SJSA1 (cell line): ENCODE data around the gene IFI27. TPM values are rescaled to one million over a fixed set of nuclear protein-coding genes. Genes with fewer than 3 reads are reported as not detected.

Source experiments
- DNase-seq, 2 experiments: peaks; one replicate each; pipeline ENCODE4 v3.0.0-alpha.2; 2015 to 2020; ENCODE audit warnings: low spot score in 2 of 2, low read depth in 1 of 2
- H3K27ac ChIP-seq: fragments of 250-450 bp; sonication (Bioruptor Pico); 2 replicates; pipeline ENCODE4 v1.5.1; 2020; ENCODE audit warnings: mild to moderate bottlenecking, moderate library complexity
- H3K27me3 ChIP-seq: fragments of 250-450 bp; sonication (Bioruptor Pico); replicated peaks from 2 replicates; pipeline ENCODE4 v1.5.1; 2020; ENCODE audit warnings: mild to moderate bottlenecking, moderate library complexity
- H3K36me3 ChIP-seq: fragments of 250-450 bp; sonication (Bioruptor Pico); 2 replicates; pipeline ENCODE4 v1.5.1; 2020; ENCODE audit warnings: mild to moderate bottlenecking
- H3K4me1 ChIP-seq: fragments of 250-450 bp; sonication (Bioruptor Pico); replicated peaks from 2 replicates; pipeline ENCODE4 v1.6.1; 2021; ENCODE audit warnings: mild to moderate bottlenecking
- H3K4me3 ChIP-seq: fragments of 250-450 bp; sonication (Bioruptor Pico); 2 replicates; pipeline ENCODE4 v1.5.1; 2020; ENCODE audit warnings: mild to moderate bottlenecking
- H3K9me3 ChIP-seq: fragments of 250-450 bp; sonication (Bioruptor Pico); replicated peaks from 2 replicates; pipeline ENCODE4 v1.5.1; 2020; ENCODE audit warnings: mild to moderate bottlenecking
- total RNA-seq: library from RNA; depleted of rRNA; stranded (reverse); fragments of >200 nt; shearing (Covaris generic); gene quantifications from 2 replicates; pipeline ENCODE4 v1.2.3, GENCODE V29; 2014; rRNA removed

Gene IFI27
- total RNA-seq, 1 experiment from 2014 or later, result 267 TPM

GRCh38 chr14:94161058-94161457, 50.5 kb downstream of the IFI27 start:
- no peaks in the 10 kb centered on the region for H3K27me3 ChIP-seq
- no peak for DNase-seq
- H3K36me3 ChIP-seq, result no peaks in the 10 kb centered on the region
- H3K4me1 ChIP-seq, result no peaks in the 10 kb centered on the region
- H3K9me3 ChIP-seq, result no peaks in the 10 kb centered on the region
- H3K27ac ChIP-seq, result no peak overlapping the region
- no peak overlapping the region for H3K4me3 ChIP-seq

DNA sequence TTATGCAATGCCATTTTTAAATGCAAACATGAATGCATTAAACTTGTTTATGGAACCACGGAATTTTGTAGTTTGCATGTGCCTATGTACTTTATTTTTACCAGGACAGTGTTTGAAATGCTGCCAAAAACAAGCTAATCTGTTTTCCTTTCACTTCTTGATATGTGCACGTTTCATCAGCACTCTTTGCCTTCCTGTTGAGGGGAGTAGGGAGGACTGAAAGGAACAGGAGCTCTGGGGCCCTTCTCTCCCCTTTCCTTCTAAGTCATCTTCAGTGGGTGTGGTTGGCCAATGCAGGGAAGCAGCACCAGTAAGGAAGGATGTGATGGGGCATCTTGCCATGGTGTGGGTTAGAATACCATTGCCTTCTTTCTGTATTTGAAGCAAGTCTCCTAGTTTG, 51.4 kb downstream of the IFI27 start:
- no peak overlapping the region for H3K27ac ChIP-seq
- H3K27me3 ChIP-seq, result no peaks in the 10 kb centered on the region
- no peak overlapping the region for H3K4me3 ChIP-seq
- H3K4me1 ChIP-seq, result no peaks in the 10 kb centered on the region
- no peak for DNase-seq
- H3K36me3 ChIP-seq, result no peaks in the 10 kb centered on the region
- H3K9me3 ChIP-seq, result no peaks in the 10 kb centered on the region

DNA sequence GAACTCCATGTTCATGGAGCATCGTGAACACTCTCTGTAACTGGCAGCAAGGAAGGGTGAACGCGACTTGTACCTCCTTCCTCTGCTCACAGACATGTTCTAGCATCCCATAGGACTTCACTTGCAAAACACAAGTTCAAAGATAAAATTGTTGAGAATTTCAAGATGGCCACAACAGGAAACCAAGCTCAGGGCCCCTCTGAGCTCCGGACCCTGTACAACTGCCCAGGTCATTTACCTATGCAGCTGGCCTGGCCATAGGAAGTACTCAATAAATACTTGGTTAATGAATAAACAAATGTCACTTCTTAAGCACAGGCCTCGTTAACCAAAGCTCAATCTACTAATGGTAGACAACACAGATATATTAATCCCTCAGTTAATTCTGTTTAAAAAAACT, 51.9 kb downstream of the IFI27 start:
- Histone ChIP-seq H3K27ac (no peak overlapping the region), H3K4me3 (no peak overlapping the region), H3K36me3 (no peaks in the 10 kb centered on the region), H3K4me1 (no peaks in the 10 kb centered on the region), H3K27me3 (no peaks in the 10 kb centered on the region), H3K9me3 (no peaks in the 10 kb centered on the region)
- DNase-seq, result no peak

GRCh38 chr14:94163796-94164195, 53.3 kb downstream of the IFI27 start:
- DNase-seq, result no peak
- H3K4me1 ChIP-seq, result no peaks in the 10 kb centered on the region
- no peak overlapping the region for H3K27ac ChIP-seq
- no peak overlapping the region for H3K4me3 ChIP-seq
- no peaks in the 10 kb centered on the region for H3K27me3 ChIP-seq
- H3K9me3 ChIP-seq, result no peaks in the 10 kb centered on the region
- H3K36me3 ChIP-seq, result no peaks in the 10 kb centered on the region

DNA sequence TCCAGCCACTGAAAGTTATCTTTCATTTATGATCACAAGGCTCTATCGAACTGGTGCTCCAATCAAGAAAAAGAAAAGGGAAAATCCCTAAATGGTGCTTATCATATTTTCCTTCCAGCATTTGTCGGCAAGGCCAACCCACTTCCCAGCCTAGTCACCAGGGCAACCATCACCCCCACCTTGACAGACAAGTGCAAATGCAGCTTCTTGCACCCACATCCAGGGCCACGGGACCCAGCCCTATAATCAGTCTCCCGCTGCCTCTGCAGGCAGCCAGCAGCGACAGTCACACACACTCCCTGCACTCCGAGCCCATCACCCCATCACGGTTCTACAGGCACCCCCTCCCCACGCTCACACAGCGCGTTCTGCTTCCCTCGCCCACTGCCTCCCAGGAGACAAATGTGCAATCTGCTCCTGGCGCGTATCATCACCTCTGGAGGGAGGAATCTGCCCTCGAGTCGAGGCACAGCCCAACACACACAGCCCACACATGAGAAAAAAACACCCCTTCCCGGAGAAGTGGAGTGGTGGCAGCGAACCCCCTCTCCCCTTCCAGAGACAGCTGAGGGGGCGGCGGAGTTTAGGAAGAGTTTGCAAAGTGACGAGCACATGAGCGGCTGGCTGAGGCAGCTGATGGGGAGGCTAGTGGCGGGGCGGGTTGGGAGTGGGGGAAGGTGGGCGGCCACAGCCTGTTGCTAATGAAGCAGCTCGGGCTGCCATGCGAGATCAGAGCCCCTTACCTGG, 54.3 kb downstream of the IFI27 start:
- no peak for DNase-seq
- no peaks in the 10 kb centered on the region for H3K4me1 ChIP-seq
- no peaks in the 10 kb centered on the region for H3K9me3 ChIP-seq
- no peak overlapping the region for H3K4me3 ChIP-seq
- H3K36me3 ChIP-seq, result no peaks in the 10 kb centered on the region
- H3K27me3 ChIP-seq, result no peaks in the 10 kb centered on the region
- H3K27ac ChIP-seq, result no peak overlapping the region

GRCh38 chr14:94165744-94166143, 55.2 kb downstream of the IFI27 start:
- H3K27me3 ChIP-seq, result no peaks in the 10 kb centered on the region
- H3K4me1 ChIP-seq, result peaks cover under 1% of the 10 kb centered on the region; the same call in 1 of the 2 replicates
- no peak for DNase-seq
- no peaks in the 10 kb centered on the region for H3K36me3 ChIP-seq
- H3K4me3 ChIP-seq, result no peak overlapping the region
- no peaks in the 10 kb centered on the region for H3K9me3 ChIP-seq
- H3K27ac ChIP-seq, result no peak overlapping the region

Other genes starting within 250 kb of the IFI27 start
- gene FAM181A, start 183.4 kb upstream of the IFI27 start, total RNA-seq, result not detected in 2 replicates
- 14.9 and 22.0 TPM in 2 replicates for gene ASB2, start 134.2 kb upstream of the IFI27 start, total RNA-seq
- gene CCDC197, start 113.4 kb upstream of the IFI27 start, total RNA-seq, result not detected in 2 replicates
- gene OTUB2, start 84.4 kb upstream of the IFI27 start, total RNA-seq, result 0.81 and 1.3 TPM in 2 replicates
- gene DDX24, start 29.5 kb upstream of the IFI27 start, total RNA-seq, result 145 and 159 TPM in 2 replicates
- gene IFI27L1, start 29.4 kb upstream of the IFI27 start, total RNA-seq, result 23.3 and 26.0 TPM in 2 replicates
- 98.0 and 148 TPM in 2 replicates for gene IFI27L2, start 18.9 kb downstream of the IFI27 start, total RNA-seq
- gene PPP4R4, start 63.6 kb downstream of the IFI27 start, total RNA-seq, result 0.50 and 1.00 TPM in 2 replicates
- gene SERPINA10, start 182.5 kb downstream of the IFI27 start, total RNA-seq, result not detected in 2 replicates
- gene SERPINA6, start 212.6 kb downstream of the IFI27 start, total RNA-seq, result not detected in 2 replicates